Measurements from ENCODE around the gene ALDH6A1. TPM values are rescaled to one million over a fixed set of nuclear protein-coding genes. Genes with fewer than 3 reads are reported as not detected.

The ALDH6A1 gene
- total RNA-seq, 1 experiment from 2014 or later: 21.6 TPM

- no peak for TF ChIP-seq FOXP4 (CRISPR knock-in tag; IDR thresholded peaks at IDR 0.05)
- no peak for TF ChIP-seq ZNF532 (CRISPR knock-in tag; IDR thresholded peaks at IDR 0.05; ENCODE audit: borderline replicate concordance)
- no peak for TF ChIP-seq ATF2 (CRISPR knock-in tag; IDR thresholded peaks at IDR 0.05; ENCODE audit: borderline replicate concordance, low read depth)
- TF ChIP-seq PREB (CRISPR knock-in tag; IDR thresholded peaks at IDR 0.05; ENCODE audit: borderline replicate concordance): no peak
- no peak for TF ChIP-seq SMAD4 (CRISPR knock-in tag; IDR thresholded peaks at IDR 0.05)
- TF ChIP-seq TEAD1 (CRISPR knock-in tag; IDR thresholded peaks at IDR 0.05): no peak
- TF ChIP-seq GABPB1 (CRISPR knock-in tag; IDR thresholded peaks at IDR 0.05): peak; percentile 35; the same call in 1 of the 2 replicates
- TF ChIP-seq ZNF121 (CRISPR knock-in tag; IDR thresholded peaks at IDR 0.05): no peak
- no peak for TF ChIP-seq CTCF (IDR thresholded peaks at IDR 0.05)
Observed at GRCh38 chr14:74084277-74085046, at the start of gene ALDH6A1, which contains the start of gene LIN52 (continued).

- Mint-ChIP-seq H3K36me3 (peaks cover 12% of the 10 kb centered on the region), H3K4me3 (no peak overlapping the region), H3K27me3 (ENCODE audit: low read depth) (no peaks in the 10 kb centered on the region), H3K9me3 (no peaks in the 10 kb centered on the region; the same call in 1 of the 2 replicates), H3K27ac (no peak overlapping the region), H3K4me1 (no peaks in the 10 kb centered on the region)
- DNase-seq (ENCODE audit: low spot score): no peak
- CTCF ChIA-PET: no interaction called here
- no peak for ATAC-seq
- POLR2A ChIA-PET: interaction anchor here (0.6 kb wide), 1 partner anchor 558 kb away, joined by 3 read pairs; no protein-coding TSS in a partner anchor
- TF ChIP-seq ETV6 (CRISPR knock-in tag; IDR thresholded peaks at IDR 0.05): no peak
- no peak for TF ChIP-seq SP1 (CRISPR knock-in tag; conservative IDR thresholded peaks at IDR 0.05)
- no peak for TF ChIP-seq ERG (CRISPR knock-in tag; IDR thresholded peaks at IDR 0.05)
- TF ChIP-seq FOXP4 (CRISPR knock-in tag; IDR thresholded peaks at IDR 0.05): no peak
- TF ChIP-seq SOX15 (CRISPR knock-in tag; IDR thresholded peaks at IDR 0.05): no peak
- no peak for TF ChIP-seq ATF3 (CRISPR knock-in tag; conservative IDR thresholded peaks at IDR 0.05)
- no peak for TF ChIP-seq PREB (CRISPR knock-in tag; IDR thresholded peaks at IDR 0.05; ENCODE audit: borderline replicate concordance)
- no peak for TF ChIP-seq MLX (CRISPR knock-in tag; IDR thresholded peaks at IDR 0.05)
Observed at GRCh38 chr14:74127634-74128033, 43.4 kb upstream of the ALDH6A1 start.

Measured in WTC11 (cell line).